HG03354 (cell line): Measurements from ENCODE around the gene NECTIN1.

ENCODE experiments used
- ATAC-seq: cut with Tn5 transposase; IDR thresholded peaks from one replicate; pipeline ENCODE4 v1.9.1; 2021; ENCODE audit warnings: mild to moderate bottlenecking; ENCODE audit not compliant: unreplicated experiment, poor library complexity, severe bottlenecking

Gene NECTIN1

GRCh38 chr11:119716582-119717498 lies 12.2 kb downstream of the NECTIN1 start:
- no peak for ATAC-seq

DNA sequence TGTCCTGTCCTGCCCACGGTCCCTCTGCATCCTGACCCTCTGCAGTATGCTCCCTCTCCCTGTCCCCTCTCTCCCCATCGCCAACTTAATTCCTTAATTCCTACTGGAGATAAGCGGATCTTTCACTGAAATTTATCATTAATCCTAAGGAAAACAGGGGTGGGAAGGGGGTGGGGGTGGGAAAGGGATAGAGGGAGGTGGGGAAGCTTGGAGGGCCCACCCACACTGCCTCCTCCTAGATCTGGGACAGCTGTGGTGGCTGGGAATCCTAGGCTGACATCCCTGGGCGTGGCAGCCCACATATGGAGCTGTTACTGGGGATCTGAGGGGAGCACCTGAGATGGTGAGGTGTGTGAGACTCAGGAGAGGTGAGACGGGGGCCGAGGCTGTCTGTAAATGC lies 14.4 kb downstream of the NECTIN1 start:
- no peak for ATAC-seq

- no peak for ATAC-seq
Measured at GRCh38 chr11:119714189-119714588, 14.8 kb downstream of the NECTIN1 start.

DNA sequence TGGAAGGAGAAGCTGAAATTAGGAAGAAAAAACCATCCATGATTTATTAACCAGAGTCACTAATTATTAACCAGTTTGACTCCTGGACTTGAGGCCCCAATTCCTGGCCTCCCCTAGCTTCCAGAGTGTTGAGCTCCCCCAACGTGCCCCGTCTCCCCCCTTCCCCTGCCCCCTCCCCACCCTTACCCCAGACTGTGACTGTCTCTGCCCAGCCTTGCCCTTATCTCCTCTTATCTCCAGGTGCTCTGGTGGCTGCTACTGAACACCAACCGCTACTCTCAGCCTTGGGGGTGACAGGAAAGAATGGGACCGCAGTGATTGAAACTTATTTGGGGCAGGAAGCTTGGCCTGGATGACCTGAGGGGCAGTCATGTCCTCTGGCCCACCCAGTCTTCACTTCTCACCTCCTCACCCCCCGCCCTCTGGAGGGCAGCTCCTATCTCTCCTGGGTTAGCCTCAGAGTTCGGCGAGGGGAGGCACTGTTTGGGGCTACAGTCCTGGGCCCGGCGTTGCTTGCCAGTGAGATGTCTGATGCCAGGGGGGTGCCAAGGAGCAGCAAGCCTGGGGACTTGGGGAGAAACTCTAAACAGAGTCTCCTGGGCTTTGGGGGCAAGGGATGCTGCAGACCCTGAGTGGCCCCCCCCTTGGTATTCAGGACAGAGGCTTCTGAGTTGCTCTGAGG lies 15.5 kb downstream of the NECTIN1 start:
- no peak for ATAC-seq

DNA sequence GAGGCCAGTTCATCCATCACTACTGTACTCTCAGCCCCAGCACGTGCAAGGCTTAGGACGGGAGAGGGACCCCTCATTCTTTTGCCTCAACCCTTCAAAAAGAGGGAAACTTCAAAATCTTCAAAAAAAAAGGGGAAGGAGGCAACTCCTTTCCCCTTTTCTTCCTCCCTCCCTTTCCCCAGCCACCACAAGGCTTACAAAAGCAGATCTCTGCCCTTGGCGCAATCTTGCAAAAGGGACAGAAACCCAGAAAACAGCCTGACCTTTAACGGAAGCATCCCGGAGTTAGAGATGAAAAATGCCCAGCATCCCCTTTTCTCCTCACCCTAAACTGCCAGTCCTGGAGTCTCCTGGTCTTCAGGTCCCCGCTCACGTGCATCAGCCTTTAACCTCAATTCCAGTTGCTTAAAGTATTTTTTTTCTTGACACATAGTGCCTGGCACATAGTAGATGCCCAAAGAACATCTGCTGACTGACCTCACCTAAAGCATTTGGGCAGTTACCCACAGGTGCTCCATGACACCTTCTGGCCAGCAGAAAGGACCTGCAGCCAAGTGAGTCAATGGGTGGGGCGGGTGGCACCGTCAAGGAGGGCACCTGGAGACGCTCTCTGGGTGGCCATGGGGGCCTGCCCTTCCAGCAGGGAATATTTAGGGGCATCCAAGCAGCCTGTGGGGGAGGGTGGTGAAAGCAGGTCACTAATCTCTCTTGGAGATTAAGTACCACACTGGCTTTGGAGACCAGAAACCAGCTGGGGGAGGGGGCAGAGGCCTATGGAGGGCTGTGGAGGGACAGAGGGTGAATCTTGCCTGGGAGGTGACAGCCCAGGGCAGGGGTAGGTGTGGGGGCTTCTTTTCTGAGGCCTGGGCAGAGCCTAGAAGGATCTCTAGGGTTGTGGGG lies 16.3 kb downstream of the NECTIN1 start:
- ATAC-seq, result no peak

DNA sequence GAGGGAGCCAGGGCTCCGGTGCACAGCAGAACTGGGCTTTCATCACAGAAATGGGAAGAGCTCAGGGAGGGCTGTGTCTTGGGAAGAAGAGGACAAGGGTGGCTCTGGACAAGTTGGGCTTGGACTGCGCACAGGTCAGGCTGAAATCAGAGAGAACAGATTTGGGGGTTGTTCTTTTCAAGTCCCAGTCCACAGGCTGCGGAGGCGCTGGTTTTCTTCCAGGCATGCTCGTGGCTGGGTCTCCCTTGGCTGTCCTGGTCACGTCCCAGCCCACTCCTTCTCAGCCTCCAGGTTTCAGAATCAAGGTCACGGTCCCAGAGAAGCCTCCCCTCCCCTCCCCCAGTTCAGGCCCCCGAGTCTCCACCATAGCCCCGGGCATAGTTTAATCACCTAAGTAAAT lies 17.0 kb downstream of the NECTIN1 start:
- no peak for ATAC-seq

GRCh38 chr11:119711476-119711875 lies 17.5 kb downstream of the NECTIN1 start:
- ATAC-seq, result no peak

DNA sequence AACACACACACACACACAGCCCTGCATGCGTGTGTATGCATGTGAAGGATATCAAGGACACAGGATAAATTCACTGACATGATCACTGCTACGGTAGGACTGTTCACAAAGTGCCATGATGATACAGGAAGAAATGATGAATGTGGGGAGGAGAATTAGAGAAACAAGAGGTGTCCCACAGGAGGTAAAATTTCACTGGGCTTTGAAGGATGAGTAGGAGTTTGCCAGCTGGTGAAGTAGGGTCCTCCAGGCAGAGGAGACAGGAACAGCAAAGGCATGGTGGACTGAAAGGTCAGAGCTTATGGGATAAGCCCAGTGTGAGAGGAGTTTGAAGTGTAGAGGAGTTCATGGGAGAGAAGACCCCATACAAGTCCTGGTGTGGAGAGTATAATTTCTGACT lies 18.6 kb downstream of the NECTIN1 start:
- no peak for ATAC-seq

DNA sequence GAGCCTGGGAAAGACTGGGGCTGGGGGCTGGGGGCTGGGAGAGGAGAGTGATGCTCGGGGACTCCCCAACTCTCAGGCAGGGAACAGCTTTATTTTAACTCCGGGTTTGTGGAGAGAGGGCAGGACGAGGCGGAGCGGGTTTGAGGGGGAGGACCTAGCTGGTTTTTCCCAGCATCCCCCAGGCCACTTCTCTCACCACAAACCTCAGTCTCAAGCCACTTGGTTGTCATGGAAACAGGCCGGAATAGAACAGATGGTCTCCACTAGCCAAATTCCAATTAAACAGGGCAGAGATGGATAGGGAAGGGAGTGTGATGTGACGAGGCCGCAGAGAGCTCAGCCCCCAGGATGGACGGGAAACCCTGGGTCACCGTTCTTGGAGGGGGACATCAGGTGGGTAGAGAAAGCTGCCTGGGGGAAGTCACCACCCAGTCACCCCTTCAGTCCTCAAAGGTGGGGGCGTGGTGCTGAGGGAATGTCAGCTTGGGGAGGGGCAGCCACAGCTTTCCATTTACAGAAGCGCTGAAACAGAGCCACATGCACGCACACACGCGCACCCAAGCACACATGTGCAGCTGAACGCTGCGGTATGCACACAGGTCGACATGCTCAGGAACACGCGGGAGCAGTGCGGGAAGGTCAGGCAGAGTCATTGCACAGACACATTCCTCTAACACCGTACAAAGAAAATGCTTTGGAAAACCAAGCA lies 19.2 kb downstream of the NECTIN1 start:
- no peak for ATAC-seq

DNA sequence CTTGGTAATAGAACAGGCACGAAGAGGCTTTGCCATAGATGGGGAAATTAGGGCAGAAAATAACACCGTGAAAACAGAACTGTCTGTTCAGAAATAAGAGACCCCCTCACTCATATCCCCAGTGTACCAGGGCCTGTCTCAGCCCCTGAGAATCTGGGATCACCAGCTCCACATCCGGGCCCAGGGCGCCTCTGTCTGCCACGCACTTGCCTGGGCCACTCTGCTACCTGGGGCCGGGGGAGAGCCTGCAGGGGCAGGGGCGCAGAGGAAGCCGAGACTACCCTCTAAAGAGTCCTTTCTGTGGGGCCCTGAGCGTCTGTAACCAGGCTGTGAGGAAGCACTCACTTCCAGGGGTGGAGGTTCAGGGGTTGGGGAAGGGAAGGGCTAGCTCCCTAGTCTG lies 19.8 kb downstream of the NECTIN1 start:
- ATAC-seq, result no peak

GRCh38 chr11:119708384-119708783 lies 20.6 kb downstream of the NECTIN1 start:
- ATAC-seq, result no peak

GRCh38 chr11:119706887-119707286 lies 22.1 kb downstream of the NECTIN1 start:
- no peak for ATAC-seq

GRCh38 chr11:119706029-119706428 lies 23.0 kb downstream of the NECTIN1 start:
- ATAC-seq, result no peak

DNA sequence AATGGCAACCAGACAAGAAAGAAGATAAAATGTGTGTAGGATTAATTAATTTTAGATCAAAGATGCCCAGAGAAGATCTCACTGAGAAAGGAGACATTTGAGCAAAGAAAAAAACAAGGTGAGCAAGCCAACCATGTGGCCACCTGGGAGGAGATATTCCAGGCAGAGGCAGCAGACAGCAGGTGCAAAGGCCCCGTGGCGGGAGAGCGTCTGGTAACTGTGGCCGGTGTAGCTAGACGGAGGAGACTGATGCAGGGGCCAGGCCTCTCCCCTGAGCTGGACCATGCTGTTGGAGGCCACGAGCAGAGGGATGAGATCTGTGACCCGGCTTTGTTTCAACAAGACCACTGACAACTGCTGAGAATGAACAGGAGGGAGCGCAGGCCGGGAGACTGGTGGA lies 23.6 kb downstream of the NECTIN1 start:
- ATAC-seq, result no peak

DNA sequence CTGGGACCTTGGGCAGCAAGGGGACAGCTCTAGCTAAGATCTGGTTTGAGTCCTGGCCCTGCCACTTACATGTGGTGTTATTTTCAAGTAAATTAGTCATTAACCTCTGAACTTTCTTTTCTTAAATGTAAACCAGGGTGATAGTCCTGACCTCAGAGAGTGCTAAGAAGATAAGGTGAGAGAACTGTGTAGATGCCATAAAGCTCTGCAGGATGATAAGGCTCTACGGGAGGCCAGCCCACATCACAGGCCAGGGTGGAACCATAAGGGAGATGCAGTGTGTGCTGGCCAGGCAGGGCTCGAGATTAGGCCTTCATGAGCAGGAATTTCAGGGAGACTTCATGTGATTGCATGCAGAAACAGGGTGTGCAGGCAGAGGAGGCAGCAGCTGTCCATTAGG lies 24.2 kb downstream of the NECTIN1 start:
- no peak for ATAC-seq

DNA sequence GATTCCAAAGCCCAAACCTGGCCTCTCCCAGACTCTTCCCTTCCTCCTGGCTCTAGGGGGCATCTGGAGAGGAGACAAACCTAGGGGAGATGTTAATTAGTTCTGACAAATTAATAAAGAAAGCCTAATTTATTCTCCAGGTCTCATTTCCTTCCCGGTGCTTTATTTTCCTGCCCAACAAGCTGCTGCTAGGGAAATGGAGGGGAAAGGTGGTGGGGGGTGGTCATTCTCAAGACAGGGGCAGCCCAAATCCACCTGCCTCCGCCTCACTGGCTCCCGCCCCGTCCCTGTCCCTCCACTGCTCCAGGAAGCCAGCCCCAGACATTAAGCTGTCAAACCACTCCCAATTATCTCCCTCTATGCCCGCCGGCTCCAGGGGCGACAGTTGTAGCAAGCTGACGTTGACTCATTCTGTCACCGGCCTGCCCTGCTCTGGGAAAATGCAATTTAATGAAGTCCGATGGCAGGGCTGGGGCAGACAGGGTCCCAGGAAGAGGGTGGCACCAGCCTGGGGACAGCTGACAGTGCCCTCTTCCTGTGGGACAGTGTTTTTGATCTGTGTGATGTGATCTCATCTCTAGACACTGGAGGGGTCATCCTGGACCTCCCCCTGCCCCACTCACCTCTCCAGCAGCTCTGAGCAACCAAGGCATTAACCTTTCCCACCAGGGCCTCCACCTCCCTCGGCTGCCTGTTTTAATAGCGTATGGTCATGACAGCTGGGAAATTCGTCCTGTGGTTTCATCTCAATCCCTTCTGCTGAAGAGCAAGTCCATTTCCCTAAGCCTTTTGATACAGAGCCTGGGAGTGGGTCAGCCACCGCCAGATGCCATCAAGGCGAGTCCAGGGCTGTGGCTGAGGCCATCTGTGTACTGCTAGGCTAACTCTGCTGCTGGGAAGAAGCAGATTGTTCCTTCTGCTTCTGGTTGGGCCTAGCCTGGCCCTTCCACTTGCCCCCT lies 27.1 kb downstream of the NECTIN1 start:
- no peak for ATAC-seq

- no peak for ATAC-seq
Measured at GRCh38 chr11:119700536-119701346, 28.3 kb downstream of the NECTIN1 start.

DNA sequence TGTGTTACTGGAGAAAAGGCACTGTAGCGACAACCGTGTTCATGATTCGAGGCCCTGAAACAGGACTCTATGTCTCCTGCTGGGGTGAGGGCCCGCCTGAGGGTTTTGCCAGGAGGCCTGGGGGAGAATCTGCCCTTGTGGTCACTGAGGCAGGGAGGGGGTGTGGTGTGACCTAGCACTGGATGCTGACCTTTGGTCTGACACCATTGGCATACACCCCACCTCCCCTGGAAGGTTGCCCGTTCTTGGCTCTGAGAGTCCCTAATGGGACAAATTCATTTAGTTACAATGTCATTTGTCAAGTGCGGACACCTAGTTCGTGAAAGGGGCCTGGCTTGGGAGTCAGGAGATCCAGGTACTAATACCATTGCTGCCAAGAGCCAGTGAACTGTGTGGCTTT lies 29.0 kb downstream of the NECTIN1 start:
- no peak for ATAC-seq
